Vagina (tissue), 2 donors: ENCODE data around the gene APOBEC3F.

Experiments
- CTCF ChIP-seq, 3 experiments: fragments of 450-650 bp in 2 of 3; fragments of 200-600 bp in 1 of 3; sonication (generic) in 1 of 3; IDR thresholded peaks; one replicate each; pipeline ENCODE4 v1.5.1; 2017 to 2019; ENCODE audit warnings: antibody characterized with exemption in 3 of 3, mild to moderate bottlenecking in 2 of 3, moderate library complexity in 2 of 3
- POLR2A ChIP-seq, 2 donors: fragments of 450-650 bp; IDR thresholded peaks; one replicate each; pipeline ENCODE4 v1.6.1; 2017; ENCODE audit warnings: antibody characterized with exemption in 2 of 2, mild to moderate bottlenecking in 2 of 2, moderate library complexity in 2 of 2
- POLR2AphosphoS5 ChIP-seq, 2 donors: sonication (generic); formaldehyde crosslinking; IDR thresholded peaks; one replicate each; pipeline ENCODE4 v1.9.0; 2017; ENCODE audit warnings: antibody characterized with exemption in 2 of 2, mild to moderate bottlenecking in 2 of 2, low read depth in 1 of 2; ENCODE audit not compliant: insufficient read depth in 1 of 2

DNA sequence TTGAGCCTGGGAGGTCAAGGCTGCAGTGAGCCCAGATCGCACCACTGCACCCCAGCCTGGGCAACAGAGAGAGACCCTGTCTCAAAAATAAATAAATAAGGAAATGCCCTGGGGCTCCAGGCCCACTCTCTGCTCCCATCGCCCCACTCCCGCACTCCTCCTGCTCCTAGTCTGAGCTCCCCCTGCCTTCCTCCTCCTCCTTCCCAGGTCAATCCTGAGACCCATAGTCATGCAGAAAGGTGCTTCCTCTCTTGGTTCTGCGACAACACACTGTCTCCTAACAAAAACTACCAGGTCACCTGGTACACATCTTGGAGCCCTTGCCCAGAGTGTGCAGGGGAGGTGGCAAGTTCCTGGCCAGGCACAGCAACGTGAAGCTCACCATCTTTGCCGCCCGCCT lies 29.5 kb downstream of the APOBEC3F start:
- TF ChIP-seq POLR2A (IDR thresholded peaks at IDR 0.05), result no peak
- no peak for TF ChIP-seq POLR2AphosphoS5 (IDR thresholded peaks at IDR 0.05; ENCODE audit: insufficient read depth in 1 of 2, low read depth in 1 of 2)
- no peak for TF ChIP-seq CTCF (IDR thresholded peaks at IDR 0.05)
